Fibroblast of lung (primary cell): ENCODE results near the gene TMEM236. TPM values are rescaled to one million over a fixed set of nuclear protein-coding genes. Genes with fewer than 3 reads are reported as not detected.

Source experiments
- DNase-seq, 2 donors: peaks; one replicate each; pipeline versions ENCODE4 v3.0.0 to v3.0.0-alpha.2; 2010; ENCODE audit warnings: low read depth in 2 of 2
- H2AFZ ChIP-seq: 2 replicates; pipeline ENCODE4 v1.5.1; 2012; ENCODE audit warnings: low read length, control low read depth, inconsistent platforms
- H3K27ac ChIP-seq: 2 replicates; pipeline ENCODE4 v1.5.1; 2011; ENCODE audit warnings: low read length, control low read depth; ENCODE audit not compliant: insufficient read depth
- H3K27me3 ChIP-seq: 2 replicates; pipeline ENCODE4 v1.5.1; 2011; ENCODE audit warnings: mild to moderate bottlenecking, low read length; ENCODE audit not compliant: control insufficient read depth, insufficient read depth
- H3K36me3 ChIP-seq: 2 replicates; pipeline ENCODE4 v1.5.1; 2011; ENCODE audit warnings: low read length; ENCODE audit not compliant: control insufficient read depth, insufficient read depth
- H3K4me1 ChIP-seq: 2 replicates; pipeline ENCODE4 v1.5.1; 2011; ENCODE audit warnings: low read length; ENCODE audit not compliant: control insufficient read depth, insufficient read depth; ENCODE audit errors: extremely low read depth
- H3K4me2 ChIP-seq: 2 replicates; pipeline ENCODE4 v1.5.1; 2011; ENCODE audit warnings: low read length, control low read depth; ENCODE audit not compliant: insufficient read depth; ENCODE audit errors: extremely low read depth
- H3K4me3 ChIP-seq, 4 experiments: fragments of 200-600 bp in 1 of 4; sonication (generic) in 1 of 4; replicated peaks in 1 of 4; 2 replicates each; pipeline ENCODE4 v1.5.1; 2011 to 2016; ENCODE audit warnings: low read length in 4 of 4, low read depth in 3 of 4, mild to moderate bottlenecking in 3 of 4, control low read depth in 2 of 4, inconsistent platforms in 1 of 4, mixed read lengths in 1 of 4; ENCODE audit not compliant: insufficient read depth in 1 of 4; ENCODE audit errors: control extremely low read depth in 1 of 4
- H3K79me2 ChIP-seq: 2 replicates; pipeline ENCODE4 v1.5.1; 2012; ENCODE audit warnings: mild to moderate bottlenecking, low read length, inconsistent platforms; ENCODE audit not compliant: control insufficient read depth, insufficient read depth
- H3K9ac ChIP-seq: 2 replicates; pipeline ENCODE4 v1.5.1; 2011; ENCODE audit warnings: mild to moderate bottlenecking, low read length, control low read depth; ENCODE audit not compliant: insufficient read depth
- H3K9me3 ChIP-seq: 2 replicates; pipeline ENCODE4 v1.5.1; 2012; ENCODE audit warnings: low read depth, low read length; ENCODE audit not compliant: control insufficient read depth, insufficient read depth
- H4K20me1 ChIP-seq: 2 replicates; pipeline ENCODE4 v1.5.1; 2011; ENCODE audit warnings: low read length; ENCODE audit not compliant: control insufficient read depth, insufficient read depth; ENCODE audit errors: extremely low read depth
- CTCF ChIP-seq, 2 donors: IDR thresholded peaks in 1 of 2; conservative IDR thresholded peaks in 1 of 2; 1 replicate in 1 of 2; 2 replicates in 1 of 2; pipeline ENCODE4 v1.5.1; 2011 to 2012; ENCODE audit warnings: low read length in 2 of 2, control low read depth in 1 of 2, inconsistent platforms in 1 of 2, low read depth in 1 of 2, mild to moderate bottlenecking in 1 of 2
- EZH2 ChIP-seq: IDR thresholded peaks from 2 replicates; pipeline ENCODE4 v1.5.1; 2012; ENCODE audit warnings: low read length, control low read depth, mild to moderate bottlenecking; ENCODE audit errors: missing control alignments
- polyA plus RNA-seq, 2 donors: library from polyadenylated mRNA; depleted of rRNA in 1 of 2; stranded (reverse) in 1 of 2; unstranded in 1 of 2; fragments of >200 nt; gene quantifications; 2 replicates each; pipeline ENCODE4 v1.2.1, GENCODE V29; 2011 to 2012; ENCODE audit warnings: missing spikeins in 1 of 2
- total RNA-seq: library from RNA; depleted of rRNA; stranded (reverse); fragments of >200 nt; gene quantifications from 2 replicates; pipeline ENCODE4 v1.2.1, GENCODE V29; 2014

The TMEM236 gene
- total and polyA plus RNA-seq, 2 donors (not counting 1 experiment from before 2014, with no cell fraction given): 0.03 to 0.17 TPM

- no peaks in the 10 kb centered on the region for H3K9me3 ChIP-seq
- no peaks in the 10 kb centered on the region for H3K79me2 ChIP-seq
- H2AFZ ChIP-seq: no peak overlapping the region
- TF ChIP-seq EZH2: no peak
- TF ChIP-seq CTCF (conservative IDR thresholded peaks at IDR 0.05 in 1 of 2, IDR thresholded peaks at IDR 0.05 in 1 of 2; ENCODE audit: low read depth in 1 of 2, low read length in 2 of 2): no peak
- no peak for DNase-seq
- no peak overlapping the region for H3K4me3 ChIP-seq
- H3K4me2 ChIP-seq: no peak overlapping the region
- no peaks in the 10 kb centered on the region for H3K27me3 ChIP-seq
- H4K20me1 ChIP-seq: no peaks in the 10 kb centered on the region
- no peaks in the 10 kb centered on the region for H3K4me1 ChIP-seq
- no peaks in the 10 kb centered on the region for H3K36me3 ChIP-seq
- H3K27ac ChIP-seq: no peak overlapping the region
- H3K9ac ChIP-seq: no peak overlapping the region
Observed at GRCh38 chr10:17731331-17732020, 20.5 kb upstream of the TMEM236 start.

- H3K9me3 ChIP-seq: no peaks in the 10 kb centered on the region
- H3K4me1 ChIP-seq: no peaks in the 10 kb centered on the region
- H3K27me3 ChIP-seq: no peaks in the 10 kb centered on the region
- no peaks in the 10 kb centered on the region for H4K20me1 ChIP-seq
- no peak for TF ChIP-seq CTCF (conservative IDR thresholded peaks at IDR 0.05 in 1 of 2, IDR thresholded peaks at IDR 0.05 in 1 of 2; ENCODE audit: low read depth in 1 of 2, low read length in 2 of 2)
- TF ChIP-seq EZH2: no peak
- no peak for DNase-seq
- no peak overlapping the region for H2AFZ ChIP-seq
- H3K4me3 ChIP-seq: no peak overlapping the region
- H3K79me2 ChIP-seq: no peaks in the 10 kb centered on the region
- H3K4me2 ChIP-seq: no peak overlapping the region
- H3K9ac ChIP-seq: no peak overlapping the region
- no peaks in the 10 kb centered on the region for H3K36me3 ChIP-seq
- H3K27ac ChIP-seq: no peak overlapping the region
Observed at GRCh38 chr10:17733620-17734019, 18.4 kb upstream of the TMEM236 start.

- no peak overlapping the region for H3K9ac ChIP-seq
- no peaks in the 10 kb centered on the region for H4K20me1 ChIP-seq
- no peak overlapping the region for H3K4me2 ChIP-seq
- no peak overlapping the region for H3K27ac ChIP-seq
- H3K79me2 ChIP-seq: no peaks in the 10 kb centered on the region
- no peak overlapping the region for H2AFZ ChIP-seq
- no peaks in the 10 kb centered on the region for H3K27me3 ChIP-seq
- no peaks in the 10 kb centered on the region for H3K36me3 ChIP-seq
- no peak for TF ChIP-seq CTCF (conservative IDR thresholded peaks at IDR 0.05 in 1 of 2, IDR thresholded peaks at IDR 0.05 in 1 of 2; ENCODE audit: low read depth in 1 of 2, low read length in 2 of 2)
- no peak for TF ChIP-seq EZH2
- no peak for DNase-seq
- no peak overlapping the region for H3K4me3 ChIP-seq
- no peaks in the 10 kb centered on the region for H3K9me3 ChIP-seq
- no peaks in the 10 kb centered on the region for H3K4me1 ChIP-seq
Observed at GRCh38 chr10:17734432-17735080, 17.4 kb upstream of the TMEM236 start.
